GM15510 (cell line): Measurements from ENCODE around the gene IRS1.

ENCODE experiments used
- POLR2A ChIP-seq: IDR thresholded peaks from 3 replicates; pipeline ENCODE4 v1.6.1; 2011; ENCODE audit warnings: borderline replicate concordance; ENCODE audit not compliant: insufficient read length; ENCODE audit errors: extremely low read depth

The IRS1 gene

GRCh38 chr2:226796012-226796839 is 3.4 kb downstream of the IRS1 start:
- no peak for TF ChIP-seq POLR2A

- no peak for TF ChIP-seq POLR2A
Measured at GRCh38 chr2:226795281-226796011, 4.2 kb downstream of the IRS1 start.

- no peak for TF ChIP-seq POLR2A
Measured at GRCh38 chr2:226794751-226795171, 4.9 kb downstream of the IRS1 start.

GRCh38 chr2:226794196-226794661 is 5.4 kb downstream of the IRS1 start:
- TF ChIP-seq POLR2A: no peak

- TF ChIP-seq POLR2A: no peak
Measured at GRCh38 chr2:226793646-226794045, 6.0 kb downstream of the IRS1 start.

GRCh38 chr2:226792155-226792881 is 7.3 kb downstream of the IRS1 start:
- no peak for TF ChIP-seq POLR2A

- TF ChIP-seq POLR2A: peak; percentile 70
Measured at GRCh38 chr2:226791487-226792081, 8.0 kb downstream of the IRS1 start.

- no peak for TF ChIP-seq POLR2A
Measured at GRCh38 chr2:226791056-226791486, 8.5 kb downstream of the IRS1 start.

GRCh38 chr2:226790431-226790830 is 9.2 kb downstream of the IRS1 start:
- no peak for TF ChIP-seq POLR2A

- TF ChIP-seq POLR2A: no peak
Measured at GRCh38 chr2:226790011-226790410, 9.6 kb downstream of the IRS1 start.

GRCh38 chr2:226788881-226789490 is 10.6 kb downstream of the IRS1 start:
- no peak for TF ChIP-seq POLR2A

- no peak for TF ChIP-seq POLR2A
Measured at GRCh38 chr2:226788064-226788463, 11.6 kb downstream of the IRS1 start.

- no peak for TF ChIP-seq POLR2A
Measured at GRCh38 chr2:226783885-226784284, 15.7 kb downstream of the IRS1 start.

- no peak for TF ChIP-seq POLR2A
Measured at GRCh38 chr2:226782092-226782713, 17.4 kb downstream of the IRS1 start.
